ENCODE data around the gene HAUS1.

The HAUS1 gene

GRCh38 chr18:46169464-46169941, 65.3 kb downstream of the HAUS1 start:
- Mint-ChIP-seq H3K4me1 (no peaks in the 10 kb centered on the region), H3K9me3 (no peaks in the 10 kb centered on the region), H3K27ac (no peak overlapping the region), H3K4me3 (peak overlapping the region in 1 of 3 experiments; percentile 33), H3K36me3 (ENCODE audit: low read depth) (no peaks in the 10 kb centered on the region), H3K27me3 (ENCODE audit: low read depth) (no peaks in the 10 kb centered on the region)
- TF ChIP-seq CTCF (IDR thresholded peaks at IDR 0.05; ENCODE audit: unreplicated experiment in 3 of 3) = no peak

- no peak for TF ChIP-seq CTCF (IDR thresholded peaks at IDR 0.05; ENCODE audit: unreplicated experiment in 3 of 3)
- Mint-ChIP-seq H3K9me3 (no peaks in the 10 kb centered on the region), H3K4me3 (peak overlapping the region; percentile 21 to 68 (median 48)), H3K4me1 (peaks cover 13% of the 10 kb centered on the region), H3K27ac (no peak overlapping the region), H3K36me3 (ENCODE audit: low read depth) (no peaks in the 10 kb centered on the region), H3K27me3 (ENCODE audit: low read depth) (no peaks in the 10 kb centered on the region)
Observed at GRCh38 chr18:46171331-46171730, 67.1 kb downstream of the HAUS1 start.

- H3K9me3 Mint-ChIP-seq = no peaks in the 10 kb centered on the region
- peak overlapping the region; percentile 97 to 100 (median 98) for H3K4me3 Mint-ChIP-seq
- peaks cover 17% of the 10 kb centered on the region for H3K4me1 Mint-ChIP-seq
- H3K36me3 Mint-ChIP-seq (ENCODE audit: low read depth) = peaks cover 3% of the 10 kb centered on the region
- no peaks in the 10 kb centered on the region for H3K27me3 Mint-ChIP-seq (ENCODE audit: low read depth)
- H3K27ac Mint-ChIP-seq = peak overlapping the region; percentile 99 to 100 (median 99)
- peak; percentile 77 to 89 (median 86) for TF ChIP-seq CTCF (IDR thresholded peaks at IDR 0.05; ENCODE audit: unreplicated experiment in 3 of 3)
Observed at GRCh38 chr18:46173393-46174341, 69.5 kb downstream of the HAUS1 start.

GRCh38 chr18:46174342-46175041, 70.3 kb downstream of the HAUS1 start:
- Mint-ChIP-seq H3K27ac (peak overlapping the region; percentile 57 to 99 (median 72)), H3K36me3 (ENCODE audit: low read depth) (peaks cover 3% of the 10 kb centered on the region), H3K4me1 (peaks cover 17% of the 10 kb centered on the region), H3K9me3 (no peaks in the 10 kb centered on the region), H3K27me3 (ENCODE audit: low read depth) (no peaks in the 10 kb centered on the region), H3K4me3 (peak overlapping the region; percentile 97 to 100 (median 98))
- TF ChIP-seq CTCF (IDR thresholded peaks at IDR 0.05; ENCODE audit: unreplicated experiment in 3 of 3) = no peak

GRCh38 chr18:46176001-46176400, 71.8 kb downstream of the HAUS1 start:
- no peak for TF ChIP-seq CTCF (IDR thresholded peaks at IDR 0.05; ENCODE audit: unreplicated experiment in 3 of 3)
- H3K4me1 Mint-ChIP-seq = peaks cover 17% of the 10 kb centered on the region
- H3K36me3 Mint-ChIP-seq (ENCODE audit: low read depth) = peaks cover 3% of the 10 kb centered on the region
- H3K9me3 Mint-ChIP-seq = no peaks in the 10 kb centered on the region
- H3K4me3 Mint-ChIP-seq = peak overlapping the region; percentile 97 to 100 (median 98)
- no peaks in the 10 kb centered on the region for H3K27me3 Mint-ChIP-seq (ENCODE audit: low read depth)
- peak overlapping the region in 1 of 3 experiments; percentile 61 for H3K27ac Mint-ChIP-seq

All from nephron (organoid).